GM13977 (cell line): ENCODE results near the gene FBXO9.

ENCODE experiments used
- DNase-seq: peaks from one replicate; pipeline ENCODE4 v3.0.0; 2012; ENCODE audit warnings: low spot score
- CTCF ChIP-seq: IDR thresholded peaks from 2 replicates; pipeline ENCODE4 v1.5.1; 2012; ENCODE audit warnings: mild to moderate bottlenecking, control low read depth; ENCODE audit not compliant: insufficient read depth; ENCODE audit errors: extremely low read depth, missing control alignments
- in situ Hi-C: fragments of 300-500 bp; cut with MboI; formaldehyde crosslinking; loops from one replicate; pipeline ENCODE4 v1.12.0; 2022; ENCODE audit warnings: low sequenced_read_pairs, low pct_unique_long_range_greater_than_20kb, mixed read lengths, inconsistent platforms; ENCODE audit not compliant: unreplicated experiment

The FBXO9 gene

GRCh38 chr6:53101006-53101405, 35.8 kb downstream of the FBXO9 start:
- in situ Hi-C loops: no loop called here
- no peak for TF ChIP-seq CTCF
- no peak for DNase-seq

- DNase-seq: no peak
- peak; percentile 13 for TF ChIP-seq CTCF
- in situ Hi-C loops: no loop called here
These were observed 38.9 kb downstream of the FBXO9 start for GRCh38 chr6:53103993-53104675.

- in situ Hi-C loops: no loop called here
- no peak for DNase-seq
- no peak for TF ChIP-seq CTCF
These were observed 39.7 kb downstream of the FBXO9 start for GRCh38 chr6:53104916-53105315.

- no peak for DNase-seq
- in situ Hi-C loops: no loop called here
- no peak for TF ChIP-seq CTCF
These were observed 41.9 kb downstream of the FBXO9 start for GRCh38 chr6:53107091-53107490.

GRCh38 chr6:53109612-53110011, 44.4 kb downstream of the FBXO9 start:
- in situ Hi-C loops: no loop called here
- no peak for TF ChIP-seq CTCF
- DNase-seq: no peak

- in situ Hi-C loops: no loop called here
- no peak for TF ChIP-seq CTCF
- no peak for DNase-seq
These were observed 46.7 kb downstream of the FBXO9 start for GRCh38 chr6:53111865-53112264.

GRCh38 chr6:53112404-53112803, 47.2 kb downstream of the FBXO9 start:
- no peak for DNase-seq
- in situ Hi-C loops: no loop called here

More at GRCh38 chr6:53112404-53112803, 47.2 kb downstream of the FBXO9 start:
- TF ChIP-seq CTCF: no peak
